GM21423 (cell line): Measurements from ENCODE around the gene TLNRD1.

Experiments used
- ATAC-seq: cut with Tn5 transposase; IDR thresholded peaks from one replicate; pipeline ENCODE4 v1.9.1; 2021; ENCODE audit warnings: mild to moderate bottlenecking, moderate library complexity; ENCODE audit not compliant: unreplicated experiment

Gene TLNRD1

DNA sequence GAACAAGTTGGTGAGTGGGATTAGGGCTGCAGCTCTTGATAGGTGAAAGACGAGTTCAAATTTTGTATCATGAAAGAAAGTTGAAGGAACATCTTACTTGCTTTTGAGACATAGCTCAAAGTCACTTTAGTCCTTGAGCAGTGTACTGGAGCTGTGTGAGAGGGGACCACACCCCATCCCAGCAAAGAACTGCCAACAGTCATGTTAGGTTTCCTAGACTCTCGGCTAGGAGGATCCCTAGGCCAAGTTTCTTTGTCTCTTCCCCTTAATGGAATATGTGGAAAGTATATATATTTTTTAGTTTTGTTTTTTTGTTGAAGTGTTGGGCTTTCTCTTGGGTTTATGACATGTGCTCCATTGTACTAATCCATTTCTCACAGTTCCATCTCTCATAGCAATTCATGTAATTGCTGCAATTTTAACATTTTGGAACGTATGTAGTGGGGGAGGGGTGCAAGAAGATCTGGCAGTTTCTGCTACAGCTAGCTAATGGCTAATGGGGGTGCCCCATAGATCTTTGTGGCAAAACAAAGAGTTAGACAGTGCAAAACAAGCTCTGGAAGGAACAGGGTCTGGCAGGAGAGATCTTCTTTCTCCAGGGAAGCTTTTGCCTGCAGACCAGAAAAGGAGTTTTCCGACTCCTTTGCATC, 25.1 kb downstream of the TLNRD1 start:
- ATAC-seq: no peak

GRCh38 chr15:81026836-81027599, 26.3 kb downstream of the TLNRD1 start:
- no peak for ATAC-seq

DNA sequence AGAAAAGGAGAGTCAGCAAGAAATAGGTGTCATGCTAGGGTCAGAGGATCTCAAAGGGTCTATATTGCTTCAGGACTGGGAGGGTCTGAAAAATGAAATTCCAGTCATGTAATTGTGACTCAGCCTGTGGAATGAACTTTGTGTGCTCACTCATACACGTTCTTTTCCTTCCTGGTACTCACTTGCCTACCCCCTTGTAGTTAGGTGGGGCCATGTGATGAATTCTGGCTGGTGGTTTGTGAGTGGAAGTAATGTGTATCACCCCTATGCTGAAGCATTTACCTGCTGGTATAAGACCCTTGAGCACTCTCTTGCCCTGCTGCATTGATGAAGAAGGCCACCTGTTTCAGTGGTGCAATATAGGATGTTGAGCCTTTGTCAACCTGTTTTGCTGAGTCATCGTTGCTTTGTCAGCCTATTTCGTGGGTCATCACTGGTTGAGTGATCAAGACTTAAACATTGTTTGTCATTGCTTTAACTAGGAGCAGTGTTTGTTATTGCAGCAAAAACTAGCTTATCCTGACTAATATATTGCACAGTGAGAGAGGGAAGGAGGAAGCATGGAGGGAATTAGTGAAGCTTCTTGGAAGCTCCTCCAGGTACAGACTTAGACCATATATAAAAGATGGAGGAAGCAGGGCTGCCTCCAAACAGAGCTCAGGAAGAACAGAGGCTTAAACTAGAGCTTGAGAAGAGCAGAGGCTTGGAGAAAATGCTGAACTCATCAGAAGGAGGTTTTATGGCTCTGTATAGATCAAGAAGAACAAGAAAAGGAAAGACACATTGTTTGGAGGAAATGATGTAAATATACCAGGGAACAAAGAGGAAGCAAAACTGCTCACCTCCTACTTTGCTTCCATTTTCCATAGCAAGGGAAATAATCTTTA, 28.9 kb downstream of the TLNRD1 start:
- ATAC-seq: no peak

DNA sequence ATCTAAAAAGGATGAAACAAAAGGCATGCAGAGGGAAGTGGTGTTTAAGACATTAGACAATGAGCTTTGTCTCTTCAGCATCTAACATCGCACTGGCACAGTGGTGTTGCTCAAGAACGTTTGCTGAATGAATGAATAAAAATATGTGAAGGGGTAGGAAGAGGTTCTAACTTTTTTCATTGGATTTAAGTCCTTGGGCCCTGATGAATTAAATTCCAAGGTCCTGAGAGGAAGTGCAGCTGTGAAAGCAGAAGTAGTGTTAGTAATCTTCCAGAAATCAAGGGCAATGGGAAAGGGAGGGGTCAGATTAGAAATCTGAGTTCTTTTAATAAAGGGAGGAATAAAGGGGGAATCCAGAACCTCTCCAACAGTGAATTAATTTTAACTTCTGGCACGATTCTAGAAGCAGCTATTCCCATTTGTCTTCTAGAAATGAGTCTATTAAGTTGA, 29.6 kb downstream of the TLNRD1 start:
- ATAC-seq: no peak

- no peak for ATAC-seq
These were observed 30.5 kb downstream of the TLNRD1 start for GRCh38 chr15:81031203-81031602.

DNA sequence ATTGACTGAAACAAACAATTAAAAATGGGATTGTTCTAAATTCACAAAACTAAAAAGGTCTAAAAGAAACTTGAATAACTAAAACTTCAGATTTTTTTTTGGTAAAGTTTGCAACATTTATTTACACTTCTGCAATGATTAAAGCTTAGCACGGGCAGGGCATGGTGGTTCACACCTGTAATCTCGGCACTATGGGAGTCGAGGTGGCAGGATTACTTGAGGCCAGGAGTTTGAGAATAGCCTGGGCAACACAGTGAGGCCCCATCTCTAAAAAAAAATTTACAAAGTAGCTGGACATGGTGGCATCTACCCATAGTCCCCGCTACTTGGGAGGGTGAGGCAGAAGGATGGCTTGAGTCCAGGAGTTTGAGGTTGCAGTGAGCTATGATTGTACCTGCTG, 31.6 kb downstream of the TLNRD1 start:
- no peak for ATAC-seq

GRCh38 chr15:81032818-81033217, 32.1 kb downstream of the TLNRD1 start:
- no peak for ATAC-seq

DNA sequence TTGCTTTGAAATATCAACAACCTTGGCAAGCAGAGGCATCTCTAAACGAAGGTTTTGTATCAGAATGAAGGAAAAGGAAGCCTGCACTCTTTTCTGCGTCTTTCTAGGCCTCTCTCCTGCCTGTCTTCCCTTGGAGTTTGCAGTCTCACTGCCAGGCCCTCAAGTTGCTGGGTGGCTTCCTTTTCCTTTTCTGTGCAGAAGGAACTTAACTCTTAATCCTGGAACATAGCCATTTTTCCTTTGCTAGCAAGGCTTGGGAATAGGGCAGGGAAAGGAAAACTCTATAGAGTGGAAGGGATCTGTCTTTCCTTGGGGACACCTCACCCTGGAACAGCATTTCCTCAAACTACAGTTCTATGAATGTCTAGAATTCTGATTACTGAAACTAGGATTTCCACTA, 32.8 kb downstream of the TLNRD1 start:
- no peak for ATAC-seq

- ATAC-seq: no peak
These were observed 37.4 kb downstream of the TLNRD1 start for GRCh38 chr15:81037952-81038743.

- ATAC-seq: no peak
These were observed 38.4 kb downstream of the TLNRD1 start for GRCh38 chr15:81038975-81039607.

- no peak for ATAC-seq
These were observed 40.0 kb downstream of the TLNRD1 start for GRCh38 chr15:81040757-81041156.

DNA sequence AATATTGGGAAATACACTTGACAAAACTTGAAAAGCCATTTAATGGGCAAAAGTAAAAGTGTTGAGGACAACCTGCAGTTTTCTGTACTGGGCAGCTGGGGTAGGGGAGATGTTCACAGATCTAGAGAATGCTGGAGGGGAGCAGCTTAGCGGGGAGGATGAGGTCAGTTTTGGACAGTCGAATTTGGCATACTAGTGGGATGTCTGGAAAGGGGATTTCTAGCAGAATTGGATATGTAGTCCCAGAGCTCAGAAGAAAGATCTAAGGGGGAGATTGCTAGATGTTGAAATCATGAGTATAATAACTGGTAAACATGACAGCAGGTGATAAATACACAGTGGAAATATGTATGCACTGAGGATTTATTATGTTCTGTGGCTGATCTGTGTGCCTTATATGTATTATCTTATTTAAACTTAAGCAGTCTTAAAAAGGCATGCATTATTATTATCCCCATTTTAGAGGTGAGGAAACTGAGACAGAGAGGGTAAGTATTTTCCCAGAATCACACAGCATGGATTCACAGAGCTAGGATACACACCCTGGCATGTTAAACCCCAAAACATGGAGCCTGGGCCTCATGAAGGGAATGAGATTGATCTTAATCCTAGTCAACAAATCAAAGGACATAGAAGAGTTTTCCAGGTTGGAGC, 42.7 kb downstream of the TLNRD1 start:
- no peak for ATAC-seq

GRCh38 chr15:81043935-81044575, 43.3 kb downstream of the TLNRD1 start:
- no peak for ATAC-seq

GRCh38 chr15:81046290-81046689, 45.6 kb downstream of the TLNRD1 start:
- no peak for ATAC-seq

DNA sequence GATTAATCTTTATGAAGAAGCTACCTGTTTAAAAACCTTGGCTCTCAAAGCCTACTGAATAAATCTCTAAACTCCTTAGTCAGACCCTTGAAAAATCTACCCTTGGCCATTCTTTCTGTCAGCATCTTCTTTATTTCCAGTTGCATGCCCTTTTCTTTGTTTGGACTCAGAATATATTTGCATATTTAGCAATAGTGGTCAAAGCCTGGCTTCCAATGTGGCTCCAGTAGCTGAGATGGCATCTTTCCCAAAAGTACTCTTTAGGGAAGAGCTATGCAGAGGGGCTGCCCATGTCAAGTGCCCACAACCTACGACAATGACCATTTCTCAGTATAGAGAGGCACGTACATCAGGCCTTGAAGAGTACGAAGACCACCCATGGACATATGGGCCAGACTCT, 47.2 kb downstream of the TLNRD1 start:
- ATAC-seq: no peak

- ATAC-seq: no peak
These were observed 49.1 kb downstream of the TLNRD1 start for GRCh38 chr15:81049835-81050234.

- ATAC-seq: no peak
These were observed 49.5 kb downstream of the TLNRD1 start for GRCh38 chr15:81050259-81050658.

DNA sequence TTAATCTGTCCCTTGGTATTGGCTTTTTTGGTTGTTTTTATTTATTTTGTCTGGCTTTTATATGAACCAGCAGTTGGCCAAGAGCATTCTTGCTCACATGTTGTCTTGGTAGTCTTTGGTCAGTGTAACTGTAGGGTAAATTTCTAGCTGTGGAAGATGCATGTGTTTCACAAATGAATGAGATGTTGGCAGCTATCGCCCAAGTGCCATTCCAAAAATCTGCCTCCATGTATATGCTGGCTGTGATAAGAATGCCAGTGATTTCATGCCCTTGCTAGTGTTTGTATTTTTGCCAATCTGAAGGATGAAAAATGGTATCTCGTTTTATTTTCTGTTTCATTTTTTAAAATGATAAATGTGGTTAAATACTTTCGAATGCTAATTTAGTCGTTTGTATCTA, 50.1 kb downstream of the TLNRD1 start:
- ATAC-seq: no peak

DNA sequence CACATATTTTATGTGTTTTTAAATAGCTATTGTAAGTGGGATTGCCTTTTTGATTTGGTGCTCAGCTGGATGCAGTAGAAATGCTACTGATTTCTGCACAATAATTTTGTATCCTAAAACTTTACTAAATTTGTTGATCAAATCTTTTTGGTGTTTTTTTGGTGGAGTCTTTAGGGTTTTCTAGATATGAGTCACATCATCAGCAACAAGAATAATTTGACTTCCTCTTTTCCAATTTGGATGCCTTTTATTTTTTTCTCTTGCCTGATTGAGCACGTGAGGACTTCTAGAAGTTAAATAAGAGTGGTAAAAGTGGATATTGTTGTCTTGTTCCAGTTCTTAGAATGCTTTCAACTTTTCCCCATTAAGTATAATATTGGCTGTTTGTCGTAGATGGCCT, 51.3 kb downstream of the TLNRD1 start:
- no peak for ATAC-seq
